Measurements from ENCODE around the gene ZCCHC9.

DNA sequence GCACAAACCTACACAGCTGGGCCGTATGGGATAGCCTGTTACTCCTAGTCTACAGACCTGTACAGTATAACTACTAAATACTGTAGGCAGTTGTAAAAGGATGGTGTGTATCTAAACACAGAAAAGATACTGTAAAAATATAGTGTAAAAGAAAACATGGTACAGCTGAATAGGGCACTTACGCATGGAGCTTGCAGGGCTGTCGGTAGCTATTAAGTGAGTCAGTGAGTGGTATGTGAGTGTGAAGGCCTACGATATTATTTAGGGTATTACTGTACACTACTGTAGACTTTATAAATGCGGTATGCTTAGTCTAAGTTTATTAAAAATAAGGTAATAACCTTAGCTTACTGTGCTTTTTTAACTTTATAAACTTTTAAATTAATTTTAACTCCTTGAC lies 1.2 kb downstream of the ZCCHC9 start:
- no peak for TF ChIP-seq CTCF (IDR thresholded peaks at IDR 0.05; ENCODE audit: insufficient read depth, low read depth, low read length)
- TF ChIP-seq EZH2 (IDR thresholded peaks at IDR 0.05; ENCODE audit: insufficient read depth, low read length): no peak

All from astrocyte (in vitro differentiated cells and primary cell).